ENCODE results near the gene DYRK3. TPM values are rescaled to one million over a fixed set of nuclear protein-coding genes. Genes with fewer than 3 reads are reported as not detected.

DYRK3 gene
- total RNA-seq, 1 donor from 2014 or later: 14.7 TPM

GRCh38 chr1:206658264-206658980 lies 23.1 kb downstream of the DYRK3 start:
- DNase-seq (ENCODE audit: low spot score in 2 of 2): no peak
- no peak for FAIRE-seq

- DNase-seq (ENCODE audit: low spot score in 2 of 2) (no peak), FAIRE-seq (no peak)
These were observed 23.6 kb downstream of the DYRK3 start for GRCh38 chr1:206658981-206659273.

- FAIRE-seq (no peak), DNase-seq (ENCODE audit: low spot score in 2 of 2) (no peak)
These were observed 24.8 kb downstream of the DYRK3 start for GRCh38 chr1:206660136-206660535.

- FAIRE-seq: no peak
- DNase-seq (ENCODE audit: low spot score in 2 of 2): no peak
These were observed 26.0 kb downstream of the DYRK3 start for GRCh38 chr1:206661161-206661820.

GRCh38 chr1:206662396-206663092 lies 27.2 kb downstream of the DYRK3 start:
- FAIRE-seq (no peak), DNase-seq (ENCODE audit: low spot score in 2 of 2) (no peak)

GRCh38 chr1:206663362-206663761 lies 28.0 kb downstream of the DYRK3 start:
- no peak for FAIRE-seq
- DNase-seq (ENCODE audit: low spot score in 2 of 2): no peak

GRCh38 chr1:206663832-206664652 lies 28.7 kb downstream of the DYRK3 start:
- DNase-seq (ENCODE audit: low spot score in 2 of 2) (peak; percentile 61 to 72), FAIRE-seq (no peak)

- no peak for FAIRE-seq
- no peak for DNase-seq (ENCODE audit: low spot score in 2 of 2)
These were observed 29.4 kb downstream of the DYRK3 start for GRCh38 chr1:206664740-206665139.

GRCh38 chr1:206666031-206666561 lies 30.8 kb downstream of the DYRK3 start:
- FAIRE-seq (no peak), DNase-seq (ENCODE audit: low spot score in 2 of 2) (no peak)

GRCh38 chr1:206666954-206667665 lies 31.8 kb downstream of the DYRK3 start:
- FAIRE-seq (no peak), DNase-seq (ENCODE audit: low spot score in 2 of 2) (no peak)

GRCh38 chr1:206668351-206668750 lies 33.0 kb downstream of the DYRK3 start:
- FAIRE-seq: no peak

GRCh38 chr1:206668874-206669410 lies 33.6 kb downstream of the DYRK3 start:
- DNase-seq (ENCODE audit: low spot score in 2 of 2): no peak
- no peak for FAIRE-seq

More at GRCh38 chr1:206668351-206668750, 33.0 kb downstream of the DYRK3 start:
- DNase-seq (ENCODE audit: low spot score in 2 of 2): no peak

GRCh38 chr1:206672011-206672688 lies 36.8 kb downstream of the DYRK3 start:
- FAIRE-seq (no peak), DNase-seq (ENCODE audit: low spot score in 2 of 2) (no peak)

GRCh38 chr1:206672844-206673758 lies 37.8 kb downstream of the DYRK3 start:
- DNase-seq (ENCODE audit: low spot score in 2 of 2): no peak
- no peak for FAIRE-seq

GRCh38 chr1:206674236-206674635 lies 38.9 kb downstream of the DYRK3 start:
- DNase-seq (ENCODE audit: low spot score in 2 of 2) (no peak), FAIRE-seq (no peak)

- no peak for FAIRE-seq
These were observed 39.4 kb downstream of the DYRK3 start for GRCh38 chr1:206674745-206675175.

GRCh38 chr1:206676499-206676898 lies 41.2 kb downstream of the DYRK3 start:
- FAIRE-seq (no peak), DNase-seq (ENCODE audit: low spot score in 2 of 2) (no peak)

More at GRCh38 chr1:206674745-206675175, 39.4 kb downstream of the DYRK3 start:
- DNase-seq (ENCODE audit: low spot score in 2 of 2): no peak

GRCh38 chr1:206678490-206678889 lies 43.2 kb downstream of the DYRK3 start:
- no peak for FAIRE-seq

More at GRCh38 chr1:206678490-206678889, 43.2 kb downstream of the DYRK3 start:
- DNase-seq (ENCODE audit: low spot score in 2 of 2): no peak

All from frontal cortex (tissue), 4 donors.